Activated naive CD4-positive, alpha-beta T cell treated with anti-CD3 and anti-CD28 coated beads, Interleukin-2, amount 50 U/mL, for 16 hours (primary cell): Measurements from ENCODE around the gene C11orf97.
"Not testable (repeated sequence)": the region's sequence is repeated elsewhere in the genome, so short reads cannot be mapped to it uniquely, and the experiment has no call there.

ENCODE experiments used
- DNase-seq: peaks from one replicate; pipeline ENCODE4 v3.0.0-alpha.2; 2020

C11orf97 gene

GRCh38 chr11:94558468-94558867 lies 46.2 kb downstream of the C11orf97 start:
- no peak for DNase-seq

- DNase-seq: no peak
Measured at GRCh38 chr11:94558932-94559331, 46.7 kb downstream of the C11orf97 start.

GRCh38 chr11:94559361-94559760 lies 47.1 kb downstream of the C11orf97 start:
- DNase-seq: no peak

GRCh38 chr11:94560834-94561233 lies 48.6 kb downstream of the C11orf97 start:
- no peak for DNase-seq

GRCh38 chr11:94563176-94563847 lies 51.1 kb downstream of the C11orf97 start:
- no peak for DNase-seq

- no peak for DNase-seq
Measured at GRCh38 chr11:94563848-94564467, 51.7 kb downstream of the C11orf97 start.

GRCh38 chr11:94567181-94567670 lies 55.0 kb downstream of the C11orf97 start, which contains the start of gene PIWIL4:
Gene PIWIL4, plus strand, starts transcription at chr11:94567368. Its CDS starts 151 bp downstream, at chr11:94567519.
- no peak for DNase-seq

GRCh38 chr11:94568200-94568599 lies 55.9 kb downstream of the C11orf97 start:
- DNase-seq: no peak

GRCh38 chr11:94568717-94569116 lies 56.5 kb downstream of the C11orf97 start:
- DNase-seq: no peak

- DNase-seq: not testable (repeated sequence)
Measured at GRCh38 chr11:94572975-94573374, 60.7 kb downstream of the C11orf97 start.

GRCh38 chr11:94574193-94574961 lies 62.1 kb downstream of the C11orf97 start:
- no peak for DNase-seq

- DNase-seq: no peak
Measured at GRCh38 chr11:94576306-94576705, 64.0 kb downstream of the C11orf97 start.

GRCh38 chr11:94577841-94578240 lies 65.6 kb downstream of the C11orf97 start:
- no peak for DNase-seq
